Activated CD4-positive, alpha-beta T cell treated with anti-CD3 and anti-CD28 coated beads, Interleukin-2, Interleukin-6, amounts not matched to agents 100 ng/mL and 50 ng/mL, durations not matched to agents 16 hours and 8 hours (primary cell): ENCODE results near the gene ABI2.
"Not testable (repeated sequence)": the region's sequence is repeated elsewhere in the genome, so short reads cannot be mapped to it uniquely, and the experiment has no call there.

Source experiments
- DNase-seq: peaks from one replicate; pipeline ENCODE4 v3.0.0-alpha.2; 2020

The ABI2 gene

DNA sequence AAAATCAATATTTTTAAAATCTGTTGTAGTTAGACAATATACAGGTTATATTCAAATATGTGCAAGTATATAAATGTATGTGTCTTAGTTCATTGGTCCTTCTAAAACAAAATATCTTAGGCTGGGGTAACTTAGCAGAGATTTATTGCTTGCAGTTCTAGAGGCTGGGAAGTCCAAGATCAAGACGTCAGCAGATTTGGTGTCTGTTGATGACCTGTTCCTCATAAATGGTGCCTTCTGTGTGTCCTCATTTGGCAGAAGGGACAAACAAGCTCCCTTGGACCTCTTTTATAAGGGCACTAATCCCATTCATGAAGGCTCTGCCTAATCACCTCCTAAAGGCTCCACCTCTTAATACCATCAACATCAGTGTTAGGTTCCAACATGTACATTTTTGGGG, 31.3 kb downstream of the ABI2 start:
- no peak for DNase-seq

DNA sequence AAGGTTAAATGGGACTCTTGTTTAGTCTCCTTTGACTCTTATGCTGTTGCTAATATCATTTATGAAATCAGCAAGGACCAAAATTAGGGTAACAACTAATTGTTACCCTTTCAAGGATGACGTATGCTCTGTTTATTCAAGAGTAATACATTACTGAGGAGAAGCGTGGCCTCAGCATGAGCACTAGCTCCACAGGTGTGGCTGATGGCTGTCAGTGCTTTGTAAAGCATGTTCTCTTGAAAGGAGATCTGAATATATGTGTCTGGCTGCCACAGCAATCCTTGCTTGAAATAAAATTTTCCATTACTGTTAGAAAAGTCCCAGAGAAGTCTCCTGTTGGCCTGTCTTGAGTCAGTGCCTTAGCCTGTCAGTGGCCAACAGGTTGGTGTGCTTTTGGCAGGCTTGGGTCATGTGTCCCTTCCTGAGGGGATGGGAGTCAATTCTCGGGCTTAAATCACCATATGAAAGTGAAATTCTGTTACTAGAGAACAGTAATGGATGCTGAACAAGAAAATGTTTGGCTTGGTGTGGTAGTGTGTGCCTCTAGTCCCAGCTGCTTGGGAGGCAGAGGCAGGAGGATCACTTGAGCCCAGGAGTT, 32.7 kb downstream of the ABI2 start:
- DNase-seq, result no peak

DNA sequence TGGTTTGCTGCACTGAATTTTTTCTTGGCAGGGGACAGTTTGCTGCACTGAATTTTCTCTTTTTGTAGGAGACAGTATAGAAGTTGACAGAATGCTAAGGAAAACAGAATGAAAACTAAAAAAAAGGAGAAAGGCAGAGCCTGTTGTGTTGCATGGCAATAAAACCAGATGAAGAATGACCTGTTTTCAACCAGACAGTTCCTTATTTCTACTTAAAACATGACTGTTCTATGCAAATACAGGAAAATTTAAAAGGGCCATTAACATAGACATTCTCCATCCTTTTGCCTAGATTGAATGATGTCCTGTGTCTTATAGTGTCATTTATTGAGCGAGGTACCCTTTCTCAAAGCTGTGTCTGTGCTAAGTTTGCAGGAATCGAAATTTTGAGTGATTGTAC, 33.3 kb downstream of the ABI2 start:
- DNase-seq, result no peak

DNA sequence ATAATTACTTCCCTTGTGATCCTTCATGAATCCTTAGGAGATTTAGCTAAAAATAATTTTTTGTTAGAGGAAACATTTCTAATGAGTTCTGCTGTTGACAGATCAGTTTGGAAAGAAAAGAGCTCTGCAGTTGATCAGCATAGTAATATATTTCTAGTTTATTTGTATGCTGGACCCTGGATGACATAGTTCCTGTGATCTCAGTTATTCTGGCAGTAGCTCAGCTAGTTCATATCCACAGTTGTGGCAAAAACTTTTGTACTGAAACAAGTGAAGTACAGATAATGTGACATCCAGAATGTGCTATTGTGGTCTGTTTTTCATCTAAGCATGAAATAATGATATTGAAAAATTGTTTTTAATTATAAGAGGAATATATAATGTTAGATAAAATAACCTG, 33.7 kb downstream of the ABI2 start:
- DNase-seq, result no peak

GRCh38 chr2:203366639-203367466, 38.7 kb downstream of the ABI2 start:
- no peak for DNase-seq

GRCh38 chr2:203372706-203373105, 44.5 kb downstream of the ABI2 start:
- DNase-seq, result not testable (repeated sequence)

- DNase-seq, result no peak
Measured at GRCh38 chr2:203376173-203376572, 48.0 kb downstream of the ABI2 start.

DNA sequence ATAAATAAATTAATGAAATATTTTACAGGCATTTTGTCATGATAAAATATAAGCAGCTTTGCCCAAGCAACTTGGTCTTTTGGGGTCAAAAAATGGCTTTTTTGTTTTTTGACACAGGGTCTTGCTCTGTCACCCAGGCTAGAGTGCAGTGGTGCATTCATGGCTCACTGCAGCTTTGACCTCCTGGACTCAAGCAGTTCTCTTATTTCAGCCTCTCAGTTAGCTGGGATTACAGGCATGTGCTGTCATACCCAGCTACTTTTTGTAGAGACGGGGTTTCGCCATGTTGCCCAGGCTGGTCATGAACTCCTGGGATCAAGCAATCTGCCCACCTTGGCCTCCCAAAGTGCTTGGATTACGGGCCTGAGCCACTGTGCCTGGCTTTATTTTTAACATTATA, 51.0 kb downstream of the ABI2 start:
- no peak for DNase-seq

- no peak for DNase-seq
Measured at GRCh38 chr2:203383038-203383437, 54.8 kb downstream of the ABI2 start.

- not testable (repeated sequence) for DNase-seq
Measured at GRCh38 chr2:203388153-203388552, 60.0 kb downstream of the ABI2 start.

- DNase-seq, result no peak
Measured at GRCh38 chr2:203394519-203395227, 66.5 kb downstream of the ABI2 start.

DNA sequence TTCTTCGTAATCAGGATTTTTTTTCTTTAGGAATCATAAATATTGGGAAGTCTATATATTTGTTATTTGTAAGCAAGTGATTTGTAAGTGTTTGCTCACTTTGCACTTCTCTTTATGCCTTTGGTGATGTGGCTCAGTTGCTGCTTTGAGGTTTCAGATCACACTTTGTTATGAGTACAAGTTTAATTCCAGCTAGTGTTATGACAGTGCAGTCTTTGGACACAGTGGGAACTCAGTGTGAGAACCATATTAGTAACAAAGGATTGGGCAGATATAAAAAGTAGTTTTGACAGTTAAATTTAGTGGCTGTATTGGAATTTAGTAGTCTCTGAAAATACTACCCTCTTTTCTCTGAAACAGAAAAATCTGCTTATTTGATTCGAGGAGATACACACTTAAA, 67.7 kb downstream of the ABI2 start:
- no peak for DNase-seq

DNA sequence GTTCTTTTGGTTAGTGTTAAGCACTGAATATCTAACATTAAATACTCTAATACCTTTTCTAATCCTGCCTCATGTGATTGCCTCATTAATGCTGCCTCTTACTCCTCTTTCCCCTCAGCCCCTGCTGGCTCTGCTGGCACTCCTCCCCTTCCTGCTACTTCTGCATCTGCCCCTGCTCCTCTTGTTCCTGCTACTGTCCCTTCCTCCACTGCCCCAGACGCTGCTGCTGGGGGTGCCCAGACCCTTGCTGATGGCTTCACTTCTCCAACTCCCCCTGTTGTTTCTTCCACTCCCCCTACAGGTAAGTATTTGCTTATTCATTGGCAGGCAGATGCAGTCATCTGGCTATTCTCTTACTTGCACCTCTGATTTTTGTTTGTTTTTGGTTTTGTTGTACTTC, 68.5 kb downstream of the ABI2 start:
- no peak for DNase-seq

- no peak for DNase-seq
Measured at GRCh38 chr2:203399031-203399430, 70.8 kb downstream of the ABI2 start.

DNA sequence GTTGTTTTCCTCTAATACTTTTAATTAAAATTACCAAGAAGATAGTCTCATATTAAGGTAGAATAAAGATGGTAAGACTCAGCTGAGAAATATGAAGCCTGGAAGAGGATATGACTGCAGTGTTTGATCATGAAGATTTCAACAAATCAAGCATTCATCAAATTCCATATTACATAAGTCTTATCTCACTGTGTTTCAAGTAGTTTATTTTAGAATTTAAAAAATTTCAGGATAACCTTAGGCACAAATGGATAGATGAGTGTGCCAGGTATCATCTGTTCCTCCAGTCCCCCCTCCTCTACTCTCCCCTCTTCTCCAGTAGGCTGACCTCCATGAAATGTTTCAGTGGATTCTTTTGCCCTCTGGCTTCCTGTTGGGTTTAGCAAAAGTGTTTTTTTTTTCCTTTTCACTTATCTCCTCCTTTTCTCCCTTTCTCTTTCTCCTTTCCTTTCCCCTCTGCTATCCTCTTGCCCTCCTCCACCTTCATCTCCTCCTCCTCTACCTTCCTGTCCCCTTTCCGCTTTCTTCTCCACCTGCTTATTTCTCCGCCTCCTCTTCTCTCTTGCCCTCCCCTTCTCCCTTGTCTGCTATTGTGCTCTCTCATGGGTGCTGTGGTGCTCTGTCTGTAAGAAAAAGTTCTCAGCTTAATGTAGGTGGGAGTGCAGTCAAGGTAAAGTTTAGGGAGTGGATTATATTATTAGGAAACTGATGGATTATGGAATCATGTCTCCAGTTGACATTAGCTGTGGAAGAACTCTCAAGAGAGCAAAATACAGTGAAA, 72.8 kb downstream of the ABI2 start:
- no peak for DNase-seq

- DNase-seq, result no peak
Measured at GRCh38 chr2:203404996-203405395, 76.8 kb downstream of the ABI2 start.

- no peak for DNase-seq
Measured at GRCh38 chr2:203407496-203407895, 79.3 kb downstream of the ABI2 start.

- DNase-seq, result no peak
Measured at GRCh38 chr2:203412546-203413331, 84.5 kb downstream of the ABI2 start.

DNA sequence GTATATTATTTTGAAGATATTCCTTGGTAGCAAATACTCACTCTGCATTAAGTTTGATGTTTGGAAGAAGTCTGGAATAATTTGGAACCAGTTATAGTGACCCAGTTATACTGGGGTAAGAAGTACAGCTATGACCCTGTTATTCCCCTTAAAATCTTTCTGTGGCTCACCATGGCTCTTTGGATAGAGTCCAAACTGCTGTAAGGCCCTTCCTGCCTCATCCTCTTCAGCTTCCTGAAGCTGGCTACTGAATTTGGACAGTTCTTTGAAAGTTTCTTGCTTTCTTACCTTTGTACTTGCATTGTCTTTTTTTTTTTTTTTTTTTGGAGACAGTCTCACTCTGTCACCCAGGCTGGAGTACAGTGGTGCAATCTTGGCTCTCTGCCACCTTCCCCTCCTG, 85.6 kb downstream of the ABI2 start:
- DNase-seq, result no peak

GRCh38 chr2:203418271-203418670, 90.1 kb downstream of the ABI2 start:
- DNase-seq, result no peak

GRCh38 chr2:203427061-203427460, 98.9 kb downstream of the ABI2 start:
- no peak for DNase-seq

GRCh38 chr2:203429643-203430042, 101.4 kb downstream of the ABI2 start:
- not testable (repeated sequence) for DNase-seq
